GM12878 (cell line): ENCODE data around the gene JUND. TPM values are rescaled to one million over a fixed set of nuclear protein-coding genes. Genes with fewer than 3 reads are reported as not detected.

Source experiments
- ATAC-seq: fragments of 200-7000 bp; cut with Tn5 transposase; 3 replicates; pipeline ENCODE4 v1.9.1; 2020; ENCODE audit warnings: mild to moderate bottlenecking, moderate library complexity
- BruUV-seq: library from RNA; stranded (reverse); fragments of 400-500 nt; replicated peaks from 2 replicates; lab custom pipeline; 2021; lab: Mats Ljungman, UMichigan
- CTCF ChIA-PET: fragments of 300-600 bp; sonication (Branson Sonifier 250); formaldehyde crosslinking; extraction: SDS; loops from one replicate; lab custom pipeline; 2021; ENCODE audit warnings: inconsistent platforms; lab: Yijun Ruan, JAX
- POLR2A ChIA-PET: fragments of 350-600 bp; formaldehyde crosslinking; extraction: SDS; loops from one replicate; lab custom pipeline; 2021; ENCODE audit warnings: inconsistent platforms; lab: Charles Lee
- RAD21 ChIA-PET: fragments of 300-600 bp; sonication (Branson Sonifier 250); formaldehyde crosslinking; loops from one replicate; lab custom pipeline; 2023; ENCODE audit warnings: antibody characterized with exemption; ENCODE audit not compliant: unreplicated experiment; lab: Charles Lee
- SMC1A ChIA-PET: fragments of 300-600 bp; sonication (Branson Sonifier 250); formaldehyde crosslinking; loops from one replicate; lab custom pipeline; 2023; ENCODE audit not compliant: unreplicated experiment, uncharacterized antibody; lab: Charles Lee
- DNase-seq: peaks from one replicate; pipeline ENCODE4 v3.0.0-alpha.2; 2011; ENCODE audit warnings: low read depth, low spot score
- FAIRE-seq: peaks from 3 replicates; lab custom pipeline; 2011; peaks lifted over from hg19 to GRCh38; lab: Jason Lieb, UNC
- H2AFZ ChIP-seq: 2 replicates; pipeline ENCODE4 v1.6.0; 2011; ENCODE audit warnings: low read depth, low read length, control low read depth; ENCODE audit not compliant: control insufficient read depth
- H3K27ac ChIP-seq: 2 replicates; pipeline ENCODE4 v1.5.1; 2011; ENCODE audit warnings: control low read depth; ENCODE audit not compliant: control insufficient read depth, insufficient read depth
- H3K27me3 ChIP-seq, 2 experiments: replicated peaks in 1 of 2; 2 replicates each; pipeline versions ENCODE4 v1.6.0 to v1.6.1; 2011; ENCODE audit warnings: low read length in 1 of 2; ENCODE audit not compliant: control insufficient read depth in 2 of 2, insufficient read depth in 2 of 2
- H3K36me3 ChIP-seq, 2 experiments: 2 replicates each; pipeline ENCODE4 v1.5.1; 2011; ENCODE audit warnings: low read length in 1 of 2; ENCODE audit not compliant: control insufficient read depth in 2 of 2, insufficient read depth in 2 of 2
- H3K4me1 ChIP-seq: 2 replicates; pipeline ENCODE4 v1.6.1; 2011; ENCODE audit warnings: mild to moderate bottlenecking, low read length, moderate library complexity, mixed read lengths; ENCODE audit not compliant: control insufficient read depth, insufficient read depth
- H3K4me2 ChIP-seq: 2 replicates; pipeline ENCODE4 v1.6.0; 2011; ENCODE audit warnings: control low read depth; ENCODE audit not compliant: control insufficient read depth, insufficient read depth
- H3K4me3 ChIP-seq: fragments of 200-600 bp; sonication (generic); 2 replicates; pipeline ENCODE4 v1.5.1; 2016
- H3K79me2 ChIP-seq: 2 replicates; pipeline ENCODE4 v1.6.0; 2011; ENCODE audit warnings: low read length; ENCODE audit not compliant: control insufficient read depth, insufficient read depth
- H3K9ac ChIP-seq: 2 replicates; pipeline ENCODE4 v1.8.0; 2011; ENCODE audit warnings: low read length, control low read depth, mixed read lengths; ENCODE audit not compliant: control insufficient read depth, insufficient read depth
- H3K9me3 ChIP-seq: replicated peaks from 3 replicates; pipeline ENCODE4 v1.5.1; 2011; ENCODE audit warnings: mild to moderate bottlenecking, low read length; ENCODE audit not compliant: control insufficient read depth, insufficient read depth
- H4K20me1 ChIP-seq: 2 replicates; pipeline ENCODE4 v1.6.0; 2011; ENCODE audit not compliant: control insufficient read depth, insufficient read depth
- BCL11A ChIP-seq: IDR thresholded peaks from 2 replicates; pipeline ENCODE4 v1.6.1; 2011; ENCODE audit warnings: low read depth, low read length
- HDAC6 ChIP-seq: fragments of 200-600 bp; sonication (generic); IDR thresholded peaks from one replicate; pipeline ENCODE4 v1.8.0; 2017; ENCODE audit warnings: antibody characterized with exemption; ENCODE audit not compliant: unreplicated experiment
- KAT2A ChIP-seq: conservative IDR thresholded peaks from 2 replicates; pipeline ENCODE4 v1.6.1; 2011; ENCODE audit warnings: low read depth, low read length; ENCODE audit not compliant: control insufficient read depth
- RAD51 ChIP-seq: fragments of 450-650 bp; IDR thresholded peaks from 2 replicates; pipeline ENCODE4 v1.6.1; 2016; ENCODE audit warnings: moderate library complexity, mild to moderate bottlenecking, inconsistent platforms
- ZBED1 ChIP-seq: IDR thresholded peaks from 2 replicates; pipeline ENCODE4 v1.6.1; 2016; ENCODE audit warnings: borderline replicate concordance
- ZNF217 ChIP-seq: fragments of 450-650 bp; IDR thresholded peaks from 2 replicates; pipeline ENCODE4 v1.6.1; 2017; ENCODE audit warnings: antibody characterized with exemption, mild to moderate bottlenecking
- ZNF274 ChIP-seq: IDR thresholded peaks from one replicate; pipeline ENCODE4 v1.8.0; 2011; ENCODE audit not compliant: insufficient read length, insufficient read depth
- WGBS: methylation state at CpG from one replicate; pipeline ENCODE4 v1.1.6; 2016; ENCODE audit warnings: low lambda C conversion rate; ENCODE audit not compliant: insufficient replicate concordance, insufficient coverage; ENCODE audit errors: missing lambda C conversion rate; 5-methylcytosine and 5-hydroxymethylcytosine counted together
- in situ Hi-C: fragments of 300-500 bp; cut with MboI; formaldehyde crosslinking; loops from 9 replicates; pipeline ENCODE4 v1.14.3; 2018; ENCODE audit warnings: mixed read lengths
- intact Hi-C: fragments of 100-400 bp; cut with micrococcal nuclease; formaldehyde crosslinking; loops from one replicate; pipeline ENCODE4 v1.14.2; 2022; ENCODE audit not compliant: unreplicated experiment
- polyA plus RNA-seq, 11 experiments: library from polyadenylated mRNA; depleted of rRNA in 4 of 11; unstranded in 6 of 11; stranded (reverse) in 5 of 11; fragments of >200 nt; fragmentation: Nextera tagmentation in 4 of 11; fragmentation: Illumina TruSeq in 1 of 11; extraction: Ambion mirVana in 4 of 11; extraction: Trizol in 1 of 11; gene quantifications; 1 replicate in 1 of 11; 2 replicates in 10 of 11; pipeline versions ENCODE4 v1.2.1 to v1.2.3, GENCODE V29; 2011 to 2016; ENCODE audit warnings: inconsistent platforms in 2 of 11, missing spikeins in 2 of 11, low read depth in 1 of 11
- total RNA-seq, 4 experiments: library from RNA; depleted of rRNA in 3 of 4; stranded (reverse); fragments of >200 nt in 3 of 4; fragmentation: Illumina TruSeq in 1 of 4; extraction: Trizol in 1 of 4; gene quantifications; 2 replicates each; pipeline versions ENCODE4 v1.2.1 to v1.2.3, GENCODE V29; 2013 to 2021
- TF ChIP-seq, protein P1 (sequence below): IDR thresholded peaks from 2 replicates; pipeline ENCODE4 v1.6.1; 2012; ENCODE audit warnings: low read length, inconsistent platforms

Gene JUND
- total and polyA plus RNA-seq, 10 of the 15 experiments (the other 5 are each of a cell fraction or from before 2014, with no cell fraction given), result 7.4 to 164 (median 18.8) TPM

DNA sequence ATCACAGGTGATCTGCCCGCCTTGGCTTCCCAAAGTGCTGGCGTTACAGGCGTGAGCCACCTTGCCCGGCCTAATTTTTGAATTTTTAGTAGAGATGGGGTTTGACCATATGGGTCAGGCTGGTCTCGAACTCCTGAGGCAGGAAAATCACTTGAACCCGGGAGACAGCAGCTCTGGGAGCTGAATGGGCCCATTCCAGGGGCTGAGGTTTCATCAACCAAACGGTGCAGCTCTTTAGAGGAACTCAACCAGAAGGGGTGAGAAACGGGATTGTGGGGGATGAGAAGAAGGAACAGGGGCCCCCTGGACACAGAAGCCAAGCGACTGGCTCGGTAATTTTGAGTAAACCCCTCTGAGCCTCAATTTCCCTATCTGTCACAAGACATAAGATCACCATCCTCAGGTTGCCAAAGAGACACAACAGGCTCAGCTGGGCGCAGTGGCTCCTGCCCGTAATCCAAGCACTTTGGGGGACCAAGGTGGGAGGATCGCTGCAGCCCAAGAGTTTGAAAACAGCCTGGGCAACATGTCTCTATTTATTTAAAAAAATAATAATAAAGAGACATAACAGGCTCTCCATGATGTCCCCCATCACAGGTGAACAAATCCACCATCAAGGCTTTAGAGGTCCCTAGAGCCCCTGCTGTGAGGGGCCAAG lies 7.7 kb downstream of the JUND start:
- Histone ChIP-seq H3K36me3 (peaks cover 0 to 4% of the 10 kb centered on the region in 2 experiments; a peak in 1 of 4 replicates), H2AFZ (no peak overlapping the region), H3K9ac (no peak overlapping the region), H3K4me2 (no peak overlapping the region), H3K4me3 (no peak overlapping the region), H3K4me1 (peaks cover 8% of the 10 kb centered on the region), H4K20me1 (peaks cover 7% of the 10 kb centered on the region), H3K79me2 (peaks cover 11% of the 10 kb centered on the region), H3K27me3 (no peaks in the 10 kb centered on the region), H3K9me3 (no peaks in the 10 kb centered on the region), H3K27ac (no peak overlapping the region)
- 87% methylated on average over 13 of the region's 13 CpGs for WGBS
- POLR2A ChIA-PET, result no interaction called here
- DNase-seq (no peak), FAIRE-seq (no peak), ATAC-seq (no peak)
- intact Hi-C loops, result no loop called here
- in situ Hi-C loops, result no loop called here
- SMC1A ChIA-PET, result interaction anchor here (0.7 to 1.1 kb wide), 3 partner anchors 52 to 264 kb away, joined by 3 to 4 read pairs (median 4); no protein-coding TSS in a partner anchor
- TF ChIP-seq RAD51 (no peak), BCL11A (no peak), HDAC6 (no peak), ZNF274 (no peak), ZBED1 (no peak), KAT2A (no peak), ZNF217 (no peak)
- TF ChIP-seq, protein P1, sequence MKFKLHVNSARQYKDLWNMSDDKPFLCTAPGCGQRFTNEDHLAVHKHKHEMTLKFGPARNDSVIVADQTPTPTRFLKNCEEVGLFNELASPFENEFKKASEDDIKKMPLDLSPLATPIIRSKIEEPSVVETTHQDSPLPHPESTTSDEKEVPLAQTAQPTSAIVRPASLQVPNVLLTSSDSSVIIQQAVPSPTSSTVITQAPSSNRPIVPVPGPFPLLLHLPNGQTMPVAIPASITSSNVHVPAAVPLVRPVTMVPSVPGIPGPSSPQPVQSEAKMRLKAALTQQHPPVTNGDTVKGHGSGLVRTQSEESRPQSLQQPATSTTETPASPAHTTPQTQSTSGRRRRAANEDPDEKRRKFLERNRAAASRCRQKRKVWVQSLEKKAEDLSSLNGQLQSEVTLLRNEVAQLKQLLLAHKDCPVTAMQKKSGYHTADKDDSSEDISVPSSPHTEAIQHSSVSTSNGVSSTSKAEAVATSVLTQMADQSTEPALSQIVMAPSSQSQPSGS, result no peak
- CTCF ChIA-PET, result interaction anchor here (1.0 to 14.1 kb wide), 3 partner anchors 56 to 137 kb away, joined by 3 to 516 read pairs (median 5); no protein-coding TSS in a partner anchor
- RAD21 ChIA-PET, result interaction anchor here (0.7 to 1.4 kb wide), 2 partner anchors 55 to 65 kb away, joined by 5 to 7 read pairs; no protein-coding TSS in a partner anchor
- no TSS peak for BruUV-seq
